Activated T-helper 17 cell treated with anti-CD3 and anti-CD28 coated beads, Interleukin-2, amount 50 U/mL, for 72 hours (primary cell): ENCODE results near the gene AP3S2. TPM values are rescaled to one million over a fixed set of nuclear protein-coding genes. Genes with fewer than 3 reads are reported as not detected.

ENCODE experiments used
- ATAC-seq: fragments of 150-1000 bp; cut with Tn5 transposase; replicated peaks from 2 replicates; pipeline ENCODE4 v1.10.0; 2021; ENCODE audit warnings: mild to moderate bottlenecking, moderate library complexity
- H3K27ac Mint-ChIP-seq: one replicate; pipeline ENCODE4 v1.8.0; 2022; ENCODE audit warnings: mixed read lengths
- H3K27me3 Mint-ChIP-seq: one replicate; pipeline ENCODE4 v1.8.0; 2022; ENCODE audit warnings: mixed read lengths
- H3K36me3 Mint-ChIP-seq: one replicate; pipeline ENCODE4 v1.8.0; 2022; ENCODE audit warnings: low read depth, mild to moderate bottlenecking, mixed read lengths
- H3K4me1 Mint-ChIP-seq: one replicate; pipeline ENCODE4 v1.8.0; 2022; ENCODE audit warnings: mixed read lengths
- H3K4me3 Mint-ChIP-seq: one replicate; pipeline ENCODE4 v1.8.0; 2022; ENCODE audit warnings: mild to moderate bottlenecking, mixed read lengths
- H3K9me3 Mint-ChIP-seq: one replicate; pipeline ENCODE4 v1.8.0; 2022; ENCODE audit warnings: mixed read lengths
- total RNA-seq, 2 donors: library from RNA; stranded (reverse); gene quantifications; one replicate each; pipeline ENCODE4 v1.2.3, GENCODE V29; 2022

Gene AP3S2
- total RNA-seq, 2 donors from 2014 or later, result 14.0 to 16.0 TPM

DNA sequence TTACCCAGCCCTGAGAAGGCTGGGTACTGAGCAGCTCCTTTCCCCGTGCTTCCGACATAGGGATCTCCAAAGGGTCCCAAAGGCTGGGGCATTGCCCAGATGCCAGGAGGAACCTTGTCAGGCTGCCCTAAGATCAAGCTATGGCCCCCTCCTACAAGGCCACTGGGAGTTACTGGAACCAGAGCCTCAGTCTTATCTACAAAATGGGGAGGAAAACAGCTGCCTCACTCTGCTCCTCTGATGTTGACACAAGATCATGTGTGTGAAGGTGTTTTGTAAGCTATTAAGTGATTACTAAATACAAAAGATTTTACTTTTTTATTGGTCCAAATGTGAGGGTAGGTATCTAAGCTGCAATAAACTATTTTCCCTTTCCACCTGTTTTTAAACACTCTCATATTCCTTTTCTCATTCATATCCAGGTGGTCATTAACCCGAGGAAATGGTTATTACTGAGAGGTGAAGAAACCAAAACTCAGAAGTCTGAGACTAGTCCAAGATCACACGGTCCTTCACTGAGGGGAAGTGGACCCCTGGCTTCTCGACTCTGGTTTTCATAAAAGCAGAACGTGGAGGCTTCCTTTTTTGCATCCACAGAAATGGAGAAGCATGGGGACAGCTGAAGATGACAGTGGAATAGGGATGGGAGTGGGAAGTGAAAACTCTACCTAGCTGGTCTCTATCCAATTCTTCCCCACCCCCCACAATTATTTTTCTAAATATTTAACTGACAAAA, 17.3 kb upstream of the AP3S2 start:
- no peaks in the 10 kb centered on the region for H3K36me3 Mint-ChIP-seq
- peaks cover 25% of the 10 kb centered on the region for H3K27me3 Mint-ChIP-seq
- no peak overlapping the region for H3K27ac Mint-ChIP-seq
- ATAC-seq, result no peak
- H3K4me3 Mint-ChIP-seq, result no peak overlapping the region
- H3K4me1 Mint-ChIP-seq, result no peaks in the 10 kb centered on the region
- no peaks in the 10 kb centered on the region for H3K9me3 Mint-ChIP-seq

DNA sequence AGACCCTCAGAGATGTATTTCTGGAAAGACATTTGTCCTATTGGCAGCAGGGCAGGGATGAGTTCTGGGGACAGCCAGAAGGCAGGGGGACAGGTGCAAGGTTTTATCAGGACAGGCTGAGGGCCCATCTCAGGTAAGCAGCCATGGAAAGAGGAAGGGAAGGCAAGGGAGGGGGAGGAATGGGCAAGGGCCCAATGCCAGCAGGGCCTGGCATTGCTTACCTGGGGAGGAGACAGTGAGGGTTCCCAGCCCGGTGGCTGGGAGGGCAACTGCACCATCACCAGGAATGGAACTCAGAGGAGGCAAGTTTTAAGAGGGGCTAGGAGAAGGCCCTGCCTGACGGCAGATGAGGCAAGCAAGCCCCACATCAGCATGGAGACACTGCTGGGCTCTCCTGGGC, 15.8 kb upstream of the AP3S2 start:
- no peaks in the 10 kb centered on the region for H3K9me3 Mint-ChIP-seq
- no peaks in the 10 kb centered on the region for H3K36me3 Mint-ChIP-seq
- H3K27me3 Mint-ChIP-seq, result peaks cover 22% of the 10 kb centered on the region
- H3K27ac Mint-ChIP-seq, result no peak overlapping the region
- no peaks in the 10 kb centered on the region for H3K4me1 Mint-ChIP-seq
- ATAC-seq, result no peak
- H3K4me3 Mint-ChIP-seq, result no peak overlapping the region

DNA sequence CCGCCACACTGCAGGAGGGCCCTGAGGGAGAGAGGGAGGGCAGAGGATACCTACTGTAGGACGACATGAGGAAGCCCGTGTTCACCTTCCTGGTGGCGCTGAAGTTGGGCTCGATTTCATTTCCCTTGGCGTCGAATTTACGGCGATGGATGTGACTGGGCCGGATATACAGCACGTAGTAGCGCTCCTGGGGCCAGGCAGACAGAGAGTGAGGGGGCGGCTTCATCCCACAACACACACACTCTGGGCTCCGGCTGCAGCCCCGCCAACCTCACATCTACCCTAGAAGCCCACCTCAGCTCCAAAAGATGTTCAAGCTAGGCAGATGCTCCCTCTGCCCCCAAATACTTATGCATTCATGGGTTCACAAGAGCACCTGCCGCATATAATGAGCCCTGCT, 14.4 kb upstream of the AP3S2 start:
- no peaks in the 10 kb centered on the region for H3K9me3 Mint-ChIP-seq
- no peak overlapping the region for H3K27ac Mint-ChIP-seq
- peaks cover 17% of the 10 kb centered on the region for H3K27me3 Mint-ChIP-seq
- ATAC-seq, result no peak
- no peak overlapping the region for H3K4me3 Mint-ChIP-seq
- no peaks in the 10 kb centered on the region for H3K36me3 Mint-ChIP-seq
- no peaks in the 10 kb centered on the region for H3K4me1 Mint-ChIP-seq

DNA sequence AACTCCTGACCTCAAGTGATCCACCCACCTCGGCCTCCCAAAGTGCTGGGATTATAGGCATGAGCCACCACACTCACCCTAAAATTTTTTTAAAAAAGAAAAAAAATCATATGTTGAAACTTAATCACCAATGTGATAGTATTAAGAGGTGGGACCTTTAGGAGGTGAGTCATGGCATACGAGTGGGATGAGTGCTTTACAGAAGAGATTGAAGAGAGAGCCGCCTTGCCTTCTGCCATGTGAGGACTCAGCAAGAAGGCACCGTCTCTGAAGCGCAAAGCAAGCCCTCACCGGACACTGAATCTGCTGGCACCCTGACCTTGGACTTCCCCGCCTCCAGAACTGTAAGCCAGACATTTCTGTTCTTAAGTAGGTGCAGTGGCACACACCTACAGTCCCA, 13.5 kb upstream of the AP3S2 start:
- Mint-ChIP-seq H3K4me1 (no peaks in the 10 kb centered on the region), H3K9me3 (no peaks in the 10 kb centered on the region), H3K4me3 (no peak overlapping the region), H3K36me3 (no peaks in the 10 kb centered on the region), H3K27me3 (peaks cover 17% of the 10 kb centered on the region), H3K27ac (no peak overlapping the region)
- no peak for ATAC-seq

DNA sequence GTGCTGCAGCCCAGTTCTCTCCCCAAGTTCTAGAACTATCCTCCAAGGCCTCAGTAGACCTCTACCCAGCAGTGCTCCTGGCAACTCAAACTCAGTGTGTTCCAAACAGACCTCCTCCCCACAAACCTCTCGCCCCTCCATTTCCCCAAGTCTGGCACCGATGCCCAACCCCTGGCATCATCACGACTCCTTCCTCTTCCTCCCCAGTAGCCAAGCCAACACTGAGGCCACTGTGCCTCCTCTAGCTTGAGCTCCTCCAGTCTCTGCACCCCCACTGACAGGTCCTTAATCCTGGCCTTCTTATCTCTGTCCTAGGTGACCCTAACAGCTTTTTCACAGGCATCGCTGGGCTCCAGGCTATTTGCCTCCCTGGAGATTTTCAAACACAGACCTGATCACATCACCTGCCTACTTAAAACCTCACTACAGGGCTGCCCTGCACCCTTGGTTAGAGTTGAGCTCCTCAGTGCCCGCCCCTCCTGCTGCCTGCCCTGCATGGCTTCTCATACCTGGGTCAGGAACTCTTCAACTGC, 12.1 kb upstream of the AP3S2 start:
- Mint-ChIP-seq H3K27ac (peak overlapping the region; percentile 8), H3K9me3 (no peaks in the 10 kb centered on the region), H3K4me3 (no peak overlapping the region), H3K27me3 (peaks cover 10% of the 10 kb centered on the region), H3K36me3 (no peaks in the 10 kb centered on the region), H3K4me1 (no peaks in the 10 kb centered on the region)
- ATAC-seq, result no peak

DNA sequence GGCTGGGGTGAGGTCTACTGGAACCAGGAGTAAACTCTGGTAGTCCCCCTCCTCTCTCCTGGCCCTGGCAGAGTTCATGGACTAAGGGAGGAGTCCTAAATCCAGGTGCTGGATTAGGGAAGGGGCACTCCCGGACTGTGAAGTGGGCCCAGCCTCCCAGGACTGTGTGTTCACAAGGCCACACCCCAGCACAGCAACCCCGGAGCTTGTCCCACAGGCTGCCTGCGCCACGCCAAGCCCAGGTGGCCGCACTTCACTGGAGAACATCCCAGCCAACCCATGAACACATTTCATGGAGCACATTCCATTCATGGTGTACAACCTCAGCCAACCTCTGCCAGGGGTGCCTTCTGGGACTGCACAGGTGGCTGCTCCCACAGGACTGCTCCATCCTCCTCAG, 10.7 kb upstream of the AP3S2 start:
- H3K36me3 Mint-ChIP-seq, result no peaks in the 10 kb centered on the region
- H3K9me3 Mint-ChIP-seq, result no peaks in the 10 kb centered on the region
- H3K27me3 Mint-ChIP-seq, result peaks cover 8% of the 10 kb centered on the region
- ATAC-seq, result no peak
- H3K4me1 Mint-ChIP-seq, result no peaks in the 10 kb centered on the region
- H3K4me3 Mint-ChIP-seq, result no peak overlapping the region
- no peak overlapping the region for H3K27ac Mint-ChIP-seq

DNA sequence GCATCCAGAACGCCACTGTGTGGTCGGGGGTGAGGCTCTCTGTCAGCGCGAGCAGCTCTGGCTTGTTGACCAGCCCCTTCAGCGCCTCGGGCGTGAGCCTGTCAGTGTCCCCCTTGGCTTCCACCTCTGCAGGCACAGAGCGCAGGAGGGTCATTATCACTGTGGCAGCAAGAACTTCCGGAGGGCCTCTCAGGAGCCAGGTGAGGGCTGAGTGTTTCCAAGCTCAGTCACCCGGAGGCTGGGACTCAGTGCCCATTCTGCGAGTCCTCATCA, 10.0 kb upstream of the AP3S2 start:
- no peaks in the 10 kb centered on the region for H3K4me1 Mint-ChIP-seq
- no peak overlapping the region for H3K4me3 Mint-ChIP-seq
- no peaks in the 10 kb centered on the region for H3K9me3 Mint-ChIP-seq
- H3K27me3 Mint-ChIP-seq, result peaks cover 3% of the 10 kb centered on the region
- no peak for ATAC-seq
- no peaks in the 10 kb centered on the region for H3K36me3 Mint-ChIP-seq
- no peak overlapping the region for H3K27ac Mint-ChIP-seq

DNA sequence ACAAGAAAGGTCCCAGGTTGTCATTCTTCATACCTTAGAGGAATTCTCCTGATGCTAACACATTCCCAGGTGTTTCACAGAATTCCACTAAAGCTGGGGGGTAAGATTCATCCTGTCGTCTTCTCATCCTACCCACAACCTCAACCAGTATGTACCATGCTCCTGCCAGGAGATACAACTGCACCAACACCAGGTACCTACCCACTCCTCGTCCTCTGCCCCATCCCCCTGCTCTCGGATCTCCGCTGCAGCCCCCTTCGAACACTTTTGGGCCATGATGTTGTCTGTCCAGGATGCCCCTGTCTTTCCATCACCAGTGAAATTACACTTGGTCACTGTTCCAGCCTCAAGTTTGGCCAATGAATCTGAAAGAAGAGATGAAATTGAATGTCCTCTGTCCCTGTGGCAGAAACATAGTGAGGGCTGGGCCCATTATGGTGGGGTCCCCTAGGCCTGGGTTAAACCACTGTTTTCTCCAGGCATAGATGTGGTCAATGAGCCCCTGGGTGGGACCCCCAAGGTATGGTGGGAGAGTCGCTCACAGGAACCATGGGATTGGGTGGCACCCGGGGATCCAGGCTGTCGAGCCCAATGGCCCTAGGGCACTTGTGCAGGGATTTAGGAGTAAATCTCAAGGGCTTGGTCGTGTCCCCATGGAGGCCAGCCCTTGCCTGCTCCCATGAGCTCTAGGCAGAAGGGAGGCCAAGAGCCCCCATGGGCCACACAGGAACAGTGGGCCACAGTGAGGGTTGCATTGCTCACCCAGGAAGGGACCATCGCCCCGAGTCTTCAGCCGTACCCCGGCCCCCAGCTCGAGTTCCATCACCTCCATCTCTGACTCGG, 9.4 kb upstream of the AP3S2 start:
- Mint-ChIP-seq H3K4me3 (no peak overlapping the region), H3K27ac (no peak overlapping the region), H3K36me3 (no peaks in the 10 kb centered on the region), H3K4me1 (no peaks in the 10 kb centered on the region), H3K27me3 (peaks cover 3% of the 10 kb centered on the region), H3K9me3 (no peaks in the 10 kb centered on the region)
- ATAC-seq, result no peak

DNA sequence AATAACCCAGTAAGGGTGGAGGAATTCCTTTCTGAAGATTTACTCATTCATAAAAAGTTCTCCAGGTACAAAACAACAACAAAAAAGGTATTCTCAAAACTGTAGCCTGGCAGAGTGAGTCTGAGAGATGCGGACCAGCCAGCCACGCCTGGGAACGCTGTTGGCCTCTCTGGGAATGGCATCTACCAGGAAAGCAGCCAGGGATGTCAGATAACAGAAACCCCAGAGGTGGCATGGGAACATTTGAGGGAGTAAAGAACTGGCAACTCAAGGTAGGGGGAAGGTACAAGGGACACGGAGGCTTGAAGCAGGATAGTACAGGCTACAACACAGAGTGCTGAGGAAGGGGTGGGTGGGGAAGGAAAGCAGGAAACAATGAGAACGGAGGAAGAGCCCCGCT, 7.1 kb upstream of the AP3S2 start:
- Mint-ChIP-seq H3K9me3 (no peaks in the 10 kb centered on the region), H3K27ac (peak overlapping the region; percentile 5), H3K36me3 (no peaks in the 10 kb centered on the region), H3K4me3 (no peak overlapping the region), H3K27me3 (peaks cover 3% of the 10 kb centered on the region), H3K4me1 (no peaks in the 10 kb centered on the region)
- ATAC-seq, result no peak

- Mint-ChIP-seq H3K36me3 (no peaks in the 10 kb centered on the region), H3K27ac (peak overlapping the region; percentile 62), H3K9me3 (no peaks in the 10 kb centered on the region), H3K27me3 (peaks cover 3% of the 10 kb centered on the region), H3K4me1 (no peaks in the 10 kb centered on the region), H3K4me3 (no peak overlapping the region)
- no peak for ATAC-seq
These were observed 6.3 kb upstream of the AP3S2 start for GRCh38 chr15:89899951-89900567.

GRCh38 chr15:89899295-89899945, 5.6 kb upstream of the AP3S2 start:
- Mint-ChIP-seq H3K4me3 (no peak overlapping the region), H3K27me3 (peaks cover 3% of the 10 kb centered on the region), H3K9me3 (no peaks in the 10 kb centered on the region), H3K27ac (peak overlapping the region; percentile 62), H3K36me3 (no peaks in the 10 kb centered on the region), H3K4me1 (no peaks in the 10 kb centered on the region)
- no peak for ATAC-seq

DNA sequence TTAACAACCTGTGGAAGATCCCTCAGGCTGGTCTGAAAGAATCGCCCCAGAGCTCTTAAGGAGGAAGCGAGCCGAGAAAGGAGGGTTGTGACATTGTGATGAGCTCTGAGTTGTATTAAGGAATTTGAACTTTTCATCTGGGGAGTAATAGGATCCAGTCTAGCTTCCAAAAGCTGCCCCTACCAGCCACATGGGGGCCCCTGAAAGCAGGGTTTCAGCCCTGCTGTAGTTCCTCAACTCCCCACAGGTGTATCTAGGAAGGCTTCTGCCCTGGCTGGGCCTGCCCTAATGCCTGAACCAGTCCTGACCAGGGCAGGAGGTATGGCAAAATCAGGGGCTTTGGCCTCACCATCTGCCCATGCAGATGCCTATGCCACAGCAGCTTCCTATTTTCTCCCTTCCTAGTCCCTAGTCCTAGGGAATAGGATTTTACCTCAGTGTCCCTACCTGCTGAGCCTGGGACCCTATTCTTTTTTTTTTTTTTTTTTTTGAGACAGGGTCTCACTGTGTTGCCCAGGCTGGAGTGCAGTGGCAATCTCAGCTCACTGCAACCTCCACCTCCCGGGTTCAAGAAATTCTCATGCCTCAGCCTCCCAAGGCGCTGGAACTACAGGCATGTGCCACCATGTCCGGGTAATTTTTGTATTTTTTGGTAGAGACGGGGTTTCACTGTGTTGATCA, 5.0 kb upstream of the AP3S2 start:
- Mint-ChIP-seq H3K27ac (no peak overlapping the region), H3K4me1 (no peaks in the 10 kb centered on the region), H3K9me3 (no peaks in the 10 kb centered on the region), H3K4me3 (no peak overlapping the region), H3K36me3 (peaks cover 5% of the 10 kb centered on the region), H3K27me3 (peaks cover 3% of the 10 kb centered on the region)
- no peak for ATAC-seq

DNA sequence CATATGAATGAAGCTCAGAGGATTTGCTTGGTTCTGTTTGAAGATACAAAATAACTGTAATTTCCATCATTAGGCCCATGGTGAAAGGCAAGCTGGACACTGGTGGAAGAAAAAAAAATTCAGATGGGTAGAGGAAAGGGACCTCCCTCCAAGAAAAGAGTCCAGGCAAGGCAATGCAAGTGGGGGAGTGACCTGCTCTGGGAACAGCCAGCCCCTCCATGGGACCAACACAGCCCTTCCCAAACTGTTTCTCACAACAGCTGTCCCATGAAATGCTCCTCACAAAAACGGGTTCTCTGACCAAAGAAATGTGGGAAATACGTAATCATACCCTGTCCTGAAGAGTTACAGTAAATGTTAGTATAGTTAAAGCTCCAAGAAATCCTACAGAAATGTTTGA, 4.4 kb upstream of the AP3S2 start:
- Mint-ChIP-seq H3K27me3 (peaks cover 2% of the 10 kb centered on the region), H3K36me3 (peaks cover 10% of the 10 kb centered on the region), H3K27ac (no peak overlapping the region), H3K4me3 (no peak overlapping the region), H3K9me3 (no peaks in the 10 kb centered on the region), H3K4me1 (peaks cover 4% of the 10 kb centered on the region)
- ATAC-seq, result no peak

GRCh38 chr15:89893027-89893426, 767 bp downstream of the AP3S2 start:
- peak overlapping the region; percentile 94 for H3K4me3 Mint-ChIP-seq
- ATAC-seq, result no peak
- no peaks in the 10 kb centered on the region for H3K27me3 Mint-ChIP-seq
- peaks cover 24% of the 10 kb centered on the region for H3K36me3 Mint-ChIP-seq
- H3K27ac Mint-ChIP-seq, result peak overlapping the region; percentile 99
- H3K9me3 Mint-ChIP-seq, result no peaks in the 10 kb centered on the region
- H3K4me1 Mint-ChIP-seq, result peaks cover 24% of the 10 kb centered on the region
